Activated T-cell treated with anti-CD3 and anti-CD28 coated beads, Interleukin-2, amount 50 U/mL, for 4 hours (primary cell): ENCODE data around the gene R3HDML. TPM values are rescaled to one million over a fixed set of nuclear protein-coding genes. Genes with fewer than 3 reads are reported as not detected.

Source experiments
- ATAC-seq, 2 donors: fragments of 200-7000 bp; cut with Tn5 transposase; one replicate each; pipeline ENCODE4 v1.10.0; 2021
- DNase-seq: peaks from one replicate; pipeline ENCODE4 v3.0.0-alpha.2; 2020
- H3K27me3 Mint-ChIP-seq: one replicate; pipeline ENCODE4 v1.8.0; 2021; ENCODE audit warnings: low read depth, mixed read lengths
- H3K36me3 Mint-ChIP-seq: one replicate; pipeline ENCODE4 v1.8.0; 2022; ENCODE audit warnings: mixed read lengths; ENCODE audit not compliant: insufficient read depth
- H3K4me1 Mint-ChIP-seq: one replicate; pipeline ENCODE4 v1.8.0; 2021; ENCODE audit warnings: low read depth, mixed read lengths
- H3K4me3 Mint-ChIP-seq: one replicate; pipeline ENCODE4 v1.8.0; 2021; ENCODE audit warnings: mild to moderate bottlenecking, moderate library complexity, mixed read lengths
- H3K9me3 Mint-ChIP-seq: one replicate; pipeline ENCODE4 v1.8.0; 2021; ENCODE audit warnings: mixed read lengths
- total RNA-seq, 3 donors: library from RNA; stranded (reverse); gene quantifications; one replicate each; pipeline ENCODE4 v1.2.1, GENCODE V29; 2021

Gene R3HDML
- total RNA-seq, 3 donors from 2014 or later: not detected

GRCh38 chr20:44394452-44394701 is 57.5 kb downstream of the R3HDML start:
- peaks cover 6% of the 10 kb centered on the region for H3K27me3 Mint-ChIP-seq
- no peak overlapping the region for H3K4me3 Mint-ChIP-seq
- no peaks in the 10 kb centered on the region for H3K36me3 Mint-ChIP-seq
- no peaks in the 10 kb centered on the region for H3K4me1 Mint-ChIP-seq
- ATAC-seq (no peak), DNase-seq (no peak)
- H3K9me3 Mint-ChIP-seq: no peaks in the 10 kb centered on the region

DNA sequence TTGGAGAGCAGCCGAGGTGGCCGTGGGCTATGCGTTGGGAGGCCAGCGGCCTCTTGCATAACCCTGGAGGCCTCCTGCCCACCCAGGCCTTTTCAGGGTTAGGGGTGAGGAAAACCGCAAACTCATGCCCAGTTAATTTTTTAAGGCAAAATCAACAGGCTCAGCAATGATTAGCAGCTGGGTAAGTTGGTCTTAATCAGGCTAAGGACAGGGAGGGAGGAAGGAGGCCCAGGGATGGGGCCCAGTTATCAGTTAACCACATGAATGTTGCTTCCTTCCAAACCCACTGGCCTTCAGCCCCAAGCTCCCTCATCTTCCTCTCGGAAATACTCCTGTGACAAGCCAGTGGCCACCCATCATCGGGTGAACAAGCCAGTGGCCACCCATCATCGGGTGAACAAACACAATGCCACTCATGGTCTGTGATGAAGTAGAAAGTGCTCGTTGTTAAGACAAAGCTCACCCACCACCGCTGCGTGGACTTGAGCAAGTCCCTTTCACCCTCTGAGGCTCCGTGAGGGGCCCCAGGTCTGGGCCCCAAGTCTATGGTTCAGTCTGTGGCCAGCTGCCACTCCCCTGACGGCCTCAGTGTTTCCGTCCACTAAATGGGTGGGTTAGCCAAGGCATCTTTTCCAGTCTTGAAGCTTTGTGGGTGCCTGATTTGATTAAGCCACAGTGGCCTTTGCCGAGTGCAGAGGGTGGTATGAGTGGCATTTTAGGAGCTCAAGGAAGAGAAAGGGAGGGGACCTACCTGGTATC is 58.0 kb downstream of the R3HDML start:
- no peaks in the 10 kb centered on the region for H3K4me1 Mint-ChIP-seq
- DNase-seq (no peak), ATAC-seq (no peak)
- H3K27me3 Mint-ChIP-seq: peaks cover 6% of the 10 kb centered on the region
- H3K36me3 Mint-ChIP-seq: no peaks in the 10 kb centered on the region
- no peak overlapping the region for H3K4me3 Mint-ChIP-seq
- no peaks in the 10 kb centered on the region for H3K9me3 Mint-ChIP-seq

DNA sequence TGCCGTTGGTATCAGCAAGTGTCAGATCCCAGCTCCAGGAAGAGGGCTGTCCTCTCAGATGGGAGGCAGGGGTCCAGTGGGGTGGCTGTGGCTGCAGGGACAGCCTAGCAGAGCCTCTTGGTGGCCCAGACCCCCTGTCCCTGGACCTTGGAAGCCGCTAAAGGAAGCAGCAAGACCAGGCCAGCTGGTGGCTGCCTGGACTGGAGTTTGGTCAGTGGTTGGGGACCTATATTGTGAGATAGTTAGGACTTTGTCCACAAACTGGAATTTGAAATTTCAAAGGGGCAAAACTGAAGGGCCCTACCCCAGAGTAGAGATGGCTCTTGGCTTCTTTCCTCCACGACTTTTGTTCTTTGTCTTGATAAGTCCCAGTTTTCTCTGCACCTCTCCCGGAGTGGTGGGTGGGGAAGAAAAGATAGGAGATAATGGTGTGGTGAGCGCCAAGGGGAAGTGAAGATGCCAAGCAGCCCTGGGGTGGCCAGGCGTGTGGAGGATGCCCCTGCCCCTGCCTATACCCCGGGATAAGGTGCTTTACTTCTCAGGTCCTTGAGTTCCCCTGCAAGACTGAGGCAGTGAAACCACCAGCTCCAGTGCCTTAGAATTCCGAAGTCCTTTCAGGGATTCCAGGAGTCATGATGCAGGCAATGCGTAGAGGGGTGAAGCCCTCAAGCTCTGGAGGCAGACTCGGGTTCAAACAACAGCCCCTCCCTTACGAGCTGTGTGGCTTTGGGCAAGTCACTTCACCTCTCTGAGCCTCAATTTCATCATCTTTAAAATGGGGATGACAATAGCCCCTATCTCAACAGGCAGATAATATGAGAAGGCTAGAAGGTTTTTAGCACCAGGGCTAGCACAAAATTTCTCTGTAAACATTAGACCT is 58.9 kb downstream of the R3HDML start:
- Mint-ChIP-seq H3K9me3 (no peaks in the 10 kb centered on the region), H3K4me3 (no peak overlapping the region), H3K36me3 (no peaks in the 10 kb centered on the region), H3K27me3 (peaks cover 2% of the 10 kb centered on the region), H3K4me1 (no peaks in the 10 kb centered on the region)
- ATAC-seq (no peak), DNase-seq (no peak)

DNA sequence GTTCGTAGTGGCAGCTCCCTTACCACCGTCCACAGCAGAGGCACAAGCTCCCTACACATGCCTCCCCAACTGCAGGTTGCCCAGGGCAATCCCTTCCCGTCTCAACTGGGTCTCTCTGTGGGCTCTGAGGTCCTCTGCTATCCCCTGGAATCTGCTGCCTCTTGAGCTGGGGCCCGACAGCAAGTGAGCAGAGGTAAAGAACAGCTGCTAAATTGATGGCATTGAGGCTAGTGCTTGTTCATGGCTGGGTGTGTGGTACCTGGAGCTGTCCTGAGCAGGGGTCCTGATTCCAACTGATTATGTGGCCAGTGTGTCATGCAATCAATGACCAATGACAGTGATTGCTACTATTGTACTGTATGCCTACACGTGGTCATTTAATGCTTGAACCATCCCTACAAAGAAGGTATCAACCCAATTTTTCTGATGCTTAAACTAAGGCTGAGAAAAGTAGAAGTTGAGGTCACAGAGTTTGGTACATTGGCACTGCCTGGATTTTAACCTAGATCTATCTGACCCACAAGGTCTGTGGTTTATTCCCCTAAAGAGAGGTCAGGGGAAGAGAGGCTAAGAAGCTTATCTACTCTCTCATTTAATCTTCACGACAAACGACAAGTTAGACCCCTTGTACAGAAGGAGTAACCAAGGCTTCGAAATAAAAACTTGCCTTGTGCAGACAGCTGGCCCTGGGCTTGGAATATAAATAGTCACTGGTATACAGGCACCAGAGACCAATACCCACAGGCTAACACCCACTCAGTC is 59.7 kb downstream of the R3HDML start:
- Mint-ChIP-seq H3K4me3 (no peak overlapping the region), H3K9me3 (no peaks in the 10 kb centered on the region), H3K36me3 (no peaks in the 10 kb centered on the region), H3K27me3 (no peaks in the 10 kb centered on the region), H3K4me1 (no peaks in the 10 kb centered on the region)
- ATAC-seq: no peak
- no peak for DNase-seq

GRCh38 chr20:44398335-44398734 is 61.5 kb downstream of the R3HDML start:
- Mint-ChIP-seq H3K27me3 (no peaks in the 10 kb centered on the region), H3K36me3 (no peaks in the 10 kb centered on the region), H3K4me1 (no peaks in the 10 kb centered on the region), H3K9me3 (no peaks in the 10 kb centered on the region), H3K4me3 (no peak overlapping the region)
- DNase-seq (no peak), ATAC-seq (no peak)

- DNase-seq: no peak
- H3K4me1 Mint-ChIP-seq: no peaks in the 10 kb centered on the region
- H3K4me3 Mint-ChIP-seq: no peak overlapping the region
- H3K27me3 Mint-ChIP-seq: no peaks in the 10 kb centered on the region
- H3K9me3 Mint-ChIP-seq: no peaks in the 10 kb centered on the region
- ATAC-seq: no peak
- no peaks in the 10 kb centered on the region for H3K36me3 Mint-ChIP-seq
These were observed 62.6 kb downstream of the R3HDML start for GRCh38 chr20:44399446-44399845.

GRCh38 chr20:44400671-44400969 is 63.8 kb downstream of the R3HDML start:
- no peaks in the 10 kb centered on the region for H3K9me3 Mint-ChIP-seq
- DNase-seq (no peak), ATAC-seq (no peak)
- no peak overlapping the region for H3K4me3 Mint-ChIP-seq
- H3K4me1 Mint-ChIP-seq: no peaks in the 10 kb centered on the region
- no peaks in the 10 kb centered on the region for H3K27me3 Mint-ChIP-seq
- no peaks in the 10 kb centered on the region for H3K36me3 Mint-ChIP-seq

Other genes with a start within 250 kb of the R3HDML start
- gene JPH2, start 149.9 kb upstream of the R3HDML start, total RNA-seq: not detected
- gene OSER1, start 126.3 kb upstream of the R3HDML start, total RNA-seq: 10 to 100 TPM; 17.9 to 19.7 (median 19.2) TPM
- not detected for gene GDAP1L1, start 89.7 kb upstream of the R3HDML start, total RNA-seq
- 1 to 10 TPM; 1.7 to 2.1 (median 1.8) TPM for gene FITM2, start 25.8 kb upstream of the R3HDML start, total RNA-seq
- gene HNF4A, start 18.7 kb downstream of the R3HDML start, total RNA-seq: under 1 TPM; 0.11 to 0.27 (median 0.18) TPM
- gene TTPAL, start 138.8 kb downstream of the R3HDML start, total RNA-seq: 10 to 100 TPM; 24.3 to 25.3 (median 25.3) TPM
- gene SERINC3, start 185.0 kb downstream of the R3HDML start, total RNA-seq: 10 to 100 TPM; 34.6 to 44.1 (median 37.9) TPM
- gene PKIG, start 245.5 kb downstream of the R3HDML start, total RNA-seq: 1 to 10 TPM; 2.1 to 3.5 (median 2.8) TPM